Measurements from ENCODE around the gene GTF3C1. TPM values are rescaled to one million over a fixed set of nuclear protein-coding genes. Genes with fewer than 3 reads are reported as not detected.

The GTF3C1 gene, protein sequence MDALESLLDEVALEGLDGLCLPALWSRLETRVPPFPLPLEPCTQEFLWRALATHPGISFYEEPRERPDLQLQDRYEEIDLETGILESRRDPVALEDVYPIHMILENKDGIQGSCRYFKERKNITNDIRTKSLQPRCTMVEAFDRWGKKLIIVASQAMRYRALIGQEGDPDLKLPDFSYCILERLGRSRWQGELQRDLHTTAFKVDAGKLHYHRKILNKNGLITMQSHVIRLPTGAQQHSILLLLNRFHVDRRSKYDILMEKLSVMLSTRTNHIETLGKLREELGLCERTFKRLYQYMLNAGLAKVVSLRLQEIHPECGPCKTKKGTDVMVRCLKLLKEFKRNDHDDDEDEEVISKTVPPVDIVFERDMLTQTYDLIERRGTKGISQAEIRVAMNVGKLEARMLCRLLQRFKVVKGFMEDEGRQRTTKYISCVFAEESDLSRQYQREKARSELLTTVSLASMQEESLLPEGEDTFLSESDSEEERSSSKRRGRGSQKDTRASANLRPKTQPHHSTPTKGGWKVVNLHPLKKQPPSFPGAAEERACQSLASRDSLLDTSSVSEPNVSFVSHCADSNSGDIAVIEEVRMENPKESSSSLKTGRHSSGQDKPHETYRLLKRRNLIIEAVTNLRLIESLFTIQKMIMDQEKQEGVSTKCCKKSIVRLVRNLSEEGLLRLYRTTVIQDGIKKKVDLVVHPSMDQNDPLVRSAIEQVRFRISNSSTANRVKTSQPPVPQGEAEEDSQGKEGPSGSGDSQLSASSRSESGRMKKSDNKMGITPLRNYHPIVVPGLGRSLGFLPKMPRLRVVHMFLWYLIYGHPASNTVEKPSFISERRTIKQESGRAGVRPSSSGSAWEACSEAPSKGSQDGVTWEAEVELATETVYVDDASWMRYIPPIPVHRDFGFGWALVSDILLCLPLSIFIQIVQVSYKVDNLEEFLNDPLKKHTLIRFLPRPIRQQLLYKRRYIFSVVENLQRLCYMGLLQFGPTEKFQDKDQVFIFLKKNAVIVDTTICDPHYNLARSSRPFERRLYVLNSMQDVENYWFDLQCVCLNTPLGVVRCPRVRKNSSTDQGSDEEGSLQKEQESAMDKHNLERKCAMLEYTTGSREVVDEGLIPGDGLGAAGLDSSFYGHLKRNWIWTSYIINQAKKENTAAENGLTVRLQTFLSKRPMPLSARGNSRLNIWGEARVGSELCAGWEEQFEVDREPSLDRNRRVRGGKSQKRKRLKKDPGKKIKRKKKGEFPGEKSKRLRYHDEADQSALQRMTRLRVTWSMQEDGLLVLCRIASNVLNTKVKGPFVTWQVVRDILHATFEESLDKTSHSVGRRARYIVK (N-terminal part only)
- 123 and 125 TPM in 2 replicates for total RNA-seq
- long read RNA-seq, partial matches to known transcripts, result 90 of 96 reads
- long read RNA-seq, other reads (novel, unspliced or antisense), result 6 of 96 reads

DNA sequence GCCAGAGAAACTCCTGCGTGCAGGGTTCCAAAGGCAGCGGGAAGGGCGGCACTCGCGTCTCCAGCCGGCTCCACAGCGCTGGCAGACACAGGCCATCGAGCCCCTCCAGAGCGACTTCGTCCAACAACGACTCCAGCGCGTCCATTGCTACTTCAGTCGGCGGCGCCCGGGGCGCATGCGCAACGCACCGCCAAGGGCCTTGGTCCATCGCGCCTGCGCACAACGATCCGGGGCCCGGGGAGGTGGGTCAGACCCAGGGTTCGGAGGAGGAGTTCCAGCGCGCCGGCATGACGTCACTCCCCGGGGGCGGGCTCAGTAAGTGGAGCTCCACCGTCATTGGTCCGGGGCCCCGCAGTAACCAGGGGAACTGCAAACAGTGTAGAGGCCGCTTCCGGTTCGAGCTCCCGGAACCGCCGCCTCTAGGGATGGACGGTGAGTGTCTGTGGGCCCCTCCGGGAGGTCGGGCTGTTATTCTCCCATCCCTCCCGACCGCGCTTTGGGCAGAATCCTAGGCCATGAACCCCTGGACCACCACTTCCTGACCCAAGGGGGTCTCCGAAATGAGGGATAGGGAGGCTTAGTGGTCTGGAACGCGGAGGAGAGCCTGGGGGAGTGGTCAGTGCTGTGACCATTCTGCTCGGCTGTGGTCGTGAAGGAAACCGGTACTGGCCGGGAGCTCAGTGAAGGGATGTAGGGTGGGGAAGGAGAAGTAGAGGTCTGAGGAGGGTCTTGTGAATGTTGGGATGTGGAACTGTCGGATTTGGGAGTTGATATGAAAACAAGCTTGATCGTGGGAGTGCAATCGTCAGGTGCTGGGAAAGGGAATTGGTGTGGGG is at the start of gene GTF3C1, which contains the start of gene KATNIP:
Gene GTF3C1 (minus strand): TSS at position 168 of the 836 bp plus-strand sequence. CDS start 23 bp downstream, at position 145.
Gene KATNIP (plus strand): TSS at position 399 of the 836 bp plus-strand sequence. CDS start 27 bp downstream, at position 426.
- TF ChIP-seq, protein P1, sequence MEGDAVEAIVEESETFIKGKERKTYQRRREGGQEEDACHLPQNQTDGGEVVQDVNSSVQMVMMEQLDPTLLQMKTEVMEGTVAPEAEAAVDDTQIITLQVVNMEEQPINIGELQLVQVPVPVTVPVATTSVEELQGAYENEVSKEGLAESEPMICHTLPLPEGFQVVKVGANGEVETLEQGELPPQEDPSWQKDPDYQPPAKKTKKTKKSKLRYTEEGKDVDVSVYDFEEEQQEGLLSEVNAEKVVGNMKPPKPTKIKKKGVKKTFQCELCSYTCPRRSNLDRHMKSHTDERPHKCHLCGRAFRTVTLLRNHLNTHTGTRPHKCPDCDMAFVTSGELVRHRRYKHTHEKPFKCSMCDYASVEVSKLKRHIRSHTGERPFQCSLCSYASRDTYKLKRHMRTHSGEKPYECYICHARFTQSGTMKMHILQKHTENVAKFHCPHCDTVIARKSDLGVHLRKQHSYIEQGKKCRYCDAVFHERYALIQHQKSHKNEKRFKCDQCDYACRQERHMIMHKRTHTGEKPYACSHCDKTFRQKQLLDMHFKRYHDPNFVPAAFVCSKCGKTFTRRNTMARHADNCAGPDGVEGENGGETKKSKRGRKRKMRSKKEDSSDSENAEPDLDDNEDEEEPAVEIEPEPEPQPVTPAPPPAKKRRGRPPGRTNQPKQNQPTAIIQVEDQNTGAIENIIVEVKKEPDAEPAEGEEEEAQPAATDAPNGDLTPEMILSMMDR (conservative IDR thresholded peaks at IDR 0.05), result no peak
- Mint-ChIP-seq H3K4me1 (peaks cover 33% of the 10 kb centered on the region), H3K9me3 (no peaks in the 10 kb centered on the region), H3K27me3 (ENCODE audit: low read depth) (no peaks in the 10 kb centered on the region), H3K36me3 (ENCODE audit: low read depth) (peaks cover 2% of the 10 kb centered on the region), H3K27ac (ENCODE audit: unreplicated experiment) (peak within 1 kb of the TSS; percentile 98), H3K4me3 (peak within 1 kb of the TSS; percentile 98)
- peak; percentile 100 for DNase-seq (ENCODE audit: low read depth, low spot score)

DNA sequence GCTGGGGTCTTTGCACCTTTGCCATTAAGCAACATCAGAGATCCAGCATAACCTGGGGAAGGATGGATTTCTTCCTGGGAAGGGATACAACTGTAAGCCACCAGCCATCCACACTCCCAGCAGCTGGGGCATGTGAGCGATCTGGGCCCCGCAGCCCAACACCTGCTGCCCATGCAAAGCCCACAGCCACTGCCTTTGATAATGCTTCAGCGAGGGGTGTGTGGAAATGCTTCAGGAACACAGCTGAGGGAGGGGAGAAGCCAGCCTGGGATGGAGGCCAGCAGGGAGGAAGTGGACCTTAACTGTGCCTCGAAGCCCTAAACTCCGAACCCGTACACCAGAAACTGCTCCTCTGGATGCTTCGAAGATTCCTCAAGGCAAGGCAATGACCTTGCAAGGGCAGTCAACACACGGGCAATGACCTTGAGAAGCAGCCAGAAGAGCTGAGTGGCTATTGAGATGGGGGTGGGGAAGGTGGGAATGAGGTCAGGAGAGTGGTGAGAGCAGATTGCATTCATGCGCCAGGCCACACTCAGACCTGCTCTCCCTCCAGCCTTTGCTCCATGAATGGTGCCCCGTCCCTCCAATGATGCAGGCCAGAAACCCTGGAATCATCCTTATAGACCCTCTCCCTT is 49.3 kb upstream of the GTF3C1 start:
- H3K36me3 Mint-ChIP-seq (ENCODE audit: low read depth), result no peaks in the 10 kb centered on the region
- no peak for DNase-seq (ENCODE audit: low read depth, low spot score)
- H3K27me3 Mint-ChIP-seq (ENCODE audit: low read depth), result no peaks in the 10 kb centered on the region
- peaks cover 31% of the 10 kb centered on the region for H3K4me1 Mint-ChIP-seq
- H3K4me3 Mint-ChIP-seq, result no peak overlapping the region
- TF ChIP-seq, protein P1 (conservative IDR thresholded peaks at IDR 0.05), result no peak
- H3K27ac Mint-ChIP-seq (ENCODE audit: unreplicated experiment), result no peak overlapping the region
- H3K9me3 Mint-ChIP-seq, result no peaks in the 10 kb centered on the region

DNA sequence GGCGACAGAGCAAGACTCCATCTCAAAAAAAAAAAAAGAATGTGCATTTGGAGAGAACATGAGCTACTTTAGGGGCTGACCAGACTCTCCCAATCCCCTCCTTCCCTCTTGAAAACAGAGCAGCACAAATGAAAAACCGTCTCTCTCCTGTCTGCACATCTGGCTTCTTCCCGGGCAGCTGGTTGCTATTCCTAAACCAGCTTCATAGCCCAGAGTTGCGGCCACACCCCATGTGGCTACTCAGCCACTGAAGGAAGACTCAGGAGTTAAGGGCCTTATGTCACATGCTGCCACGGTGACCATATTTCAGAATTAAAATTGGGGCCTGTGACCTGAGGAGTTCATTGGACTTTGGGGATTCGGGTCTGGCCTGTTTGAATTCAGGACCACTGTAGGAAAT is 48.5 kb upstream of the GTF3C1 start:
- Mint-ChIP-seq H3K27ac (ENCODE audit: unreplicated experiment) (peak overlapping the region; percentile 50), H3K36me3 (ENCODE audit: low read depth) (no peaks in the 10 kb centered on the region), H3K27me3 (ENCODE audit: low read depth) (no peaks in the 10 kb centered on the region), H3K4me3 (no peak overlapping the region), H3K9me3 (no peaks in the 10 kb centered on the region), H3K4me1 (peaks cover 31% of the 10 kb centered on the region)
- TF ChIP-seq, protein P1 (conservative IDR thresholded peaks at IDR 0.05), result no peak
- no peak for DNase-seq (ENCODE audit: low read depth, low spot score)

DNA sequence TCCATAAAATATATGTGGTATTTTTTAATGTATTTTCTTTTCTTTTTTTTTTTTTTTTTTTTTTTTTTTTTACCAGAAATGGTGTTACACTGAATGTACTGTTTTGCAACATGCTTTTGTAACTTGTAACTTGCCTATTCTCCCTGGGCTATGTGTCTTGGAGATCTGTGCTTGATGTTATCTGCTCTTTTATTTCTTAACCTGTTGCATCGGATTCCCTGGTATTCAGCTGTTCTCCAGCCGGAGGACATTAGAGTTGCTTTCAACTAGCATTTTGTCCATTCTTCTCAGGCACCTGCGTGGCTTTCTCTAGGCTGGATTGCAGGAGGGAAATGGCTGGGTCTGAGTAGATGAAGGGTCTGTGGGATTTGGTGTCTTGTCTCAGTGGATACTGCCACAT is 47.6 kb upstream of the GTF3C1 start:
- DNase-seq (ENCODE audit: low read depth, low spot score), result no peak

More for the DNA sequence above, 47.6 kb upstream of the GTF3C1 start:
- Mint-ChIP-seq H3K9me3 (no peaks in the 10 kb centered on the region), H3K36me3 (ENCODE audit: low read depth) (no peaks in the 10 kb centered on the region), H3K4me3 (no peak overlapping the region), H3K27ac (ENCODE audit: unreplicated experiment) (no peak overlapping the region), H3K4me1 (peaks cover 31% of the 10 kb centered on the region), H3K27me3 (ENCODE audit: low read depth) (no peaks in the 10 kb centered on the region)
- TF ChIP-seq, protein P1 (conservative IDR thresholded peaks at IDR 0.05), result no peak
